ENCODE measurements around the gene SLC35A3. TPM values are rescaled to one million over a fixed set of nuclear protein-coding genes. Genes with fewer than 3 reads are reported as not detected.

Gene SLC35A3
- total RNA-seq, 1 experiment from 2014 or later = 21.6 TPM

DNA sequence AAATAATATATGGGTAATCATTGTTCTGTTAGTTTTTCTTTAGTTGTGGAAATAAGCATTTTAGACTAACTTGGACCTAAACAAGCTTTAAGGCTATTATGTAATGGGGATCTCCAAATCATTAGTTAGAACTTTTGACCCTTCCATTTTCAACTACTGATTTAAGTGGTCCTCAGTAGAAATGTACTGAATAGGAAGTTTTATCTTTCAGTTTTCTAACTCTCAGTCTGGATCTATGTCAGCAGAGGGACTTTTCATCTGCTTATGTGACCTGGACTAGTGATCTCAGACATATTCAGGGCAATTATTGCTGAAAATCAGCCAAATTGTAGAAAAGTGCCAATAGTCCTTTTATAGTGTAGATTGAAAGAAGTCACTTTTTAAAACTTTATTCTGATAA lies 106.9 kb downstream of the SLC35A3 start:
- ATAC-seq (no peak), DNase-seq (ENCODE audit: low read depth, low spot score) (no peak)
- peaks cover 8% of the 10 kb centered on the region; the same call in 1 of the 2 replicates for H3K79me2 ChIP-seq (ENCODE audit: insufficient read depth, low read length)
- no TSS peak for BruUV-seq (replicated peaks)
- no peak overlapping the region for H2AFZ ChIP-seq (ENCODE audit: low read depth, low read length, poor library complexity, severe bottlenecking)
- no peaks in the 10 kb centered on the region; the same call in 1 of the 2 replicates for H4K20me1 ChIP-seq (ENCODE audit: insufficient read depth)
- H3K4me2 ChIP-seq (ENCODE audit: low read length) = no peak overlapping the region
- no peak overlapping the region for H3K9ac ChIP-seq (ENCODE audit: low read length)
- RAD21 ChIA-PET (ENCODE audit: low non-redundant PET in 1 of 2, low total read pairs in 2 of 2, uncharacterized antibody in 2 of 2, unreplicated experiment in 2 of 2) = no interaction called here
- TF ChIP-seq EZH2 (IDR thresholded peaks at IDR 0.05) (no peak), ZBTB33 (IDR thresholded peaks at IDR 0.05; ENCODE audit: extremely low read depth, insufficient replicate concordance, low read length) (no peak), JUND (IDR thresholded peaks at IDR 0.05) (no peak), TCF7L2 (IDR thresholded peaks at IDR 0.05; ENCODE audit: borderline replicate concordance, extremely low read depth, insufficient read depth, insufficient read length) (no peak), SP1 (IDR thresholded peaks at IDR 0.05; ENCODE audit: low read depth) (no peak), SRF (IDR thresholded peaks at IDR 0.05; ENCODE audit: low read depth) (no peak), RAD21 (IDR thresholded peaks at IDR 0.05; ENCODE audit: low read depth) (no peak), ELF1 (IDR thresholded peaks at IDR 0.05; ENCODE audit: borderline replicate concordance, low read depth) (no peak), EGR1 (IDR thresholded peaks at IDR 0.05; ENCODE audit: low read depth) (no peak), ZFX (IDR thresholded peaks at IDR 0.05) (no peak)
- TF ChIP-seq, protein P1, sequence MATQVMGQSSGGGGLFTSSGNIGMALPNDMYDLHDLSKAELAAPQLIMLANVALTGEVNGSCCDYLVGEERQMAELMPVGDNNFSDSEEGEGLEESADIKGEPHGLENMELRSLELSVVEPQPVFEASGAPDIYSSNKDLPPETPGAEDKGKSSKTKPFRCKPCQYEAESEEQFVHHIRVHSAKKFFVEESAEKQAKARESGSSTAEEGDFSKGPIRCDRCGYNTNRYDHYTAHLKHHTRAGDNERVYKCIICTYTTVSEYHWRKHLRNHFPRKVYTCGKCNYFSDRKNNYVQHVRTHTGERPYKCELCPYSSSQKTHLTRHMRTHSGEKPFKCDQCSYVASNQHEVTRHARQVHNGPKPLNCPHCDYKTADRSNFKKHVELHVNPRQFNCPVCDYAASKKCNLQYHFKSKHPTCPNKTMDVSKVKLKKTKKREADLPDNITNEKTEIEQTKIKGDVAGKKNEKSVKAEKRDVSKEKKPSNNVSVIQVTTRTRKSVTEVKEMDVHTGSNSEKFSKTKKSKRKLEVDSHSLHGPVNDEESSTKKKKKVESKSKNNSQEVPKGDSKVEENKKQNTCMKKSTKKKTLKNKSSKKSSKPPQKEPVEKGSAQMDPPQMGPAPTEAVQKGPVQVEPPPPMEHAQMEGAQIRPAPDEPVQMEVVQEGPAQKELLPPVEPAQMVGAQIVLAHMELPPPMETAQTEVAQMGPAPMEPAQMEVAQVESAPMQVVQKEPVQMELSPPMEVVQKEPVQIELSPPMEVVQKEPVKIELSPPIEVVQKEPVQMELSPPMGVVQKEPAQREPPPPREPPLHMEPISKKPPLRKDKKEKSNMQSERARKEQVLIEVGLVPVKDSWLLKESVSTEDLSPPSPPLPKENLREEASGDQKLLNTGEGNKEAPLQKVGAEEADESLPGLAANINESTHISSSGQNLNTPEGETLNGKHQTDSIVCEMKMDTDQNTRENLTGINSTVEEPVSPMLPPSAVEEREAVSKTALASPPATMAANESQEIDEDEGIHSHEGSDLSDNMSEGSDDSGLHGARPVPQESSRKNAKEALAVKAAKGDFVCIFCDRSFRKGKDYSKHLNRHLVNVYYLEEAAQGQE (IDR thresholded peaks at IDR 0.05; ENCODE audit: low read depth) = no peak
- TF ChIP-seq, protein P2, sequence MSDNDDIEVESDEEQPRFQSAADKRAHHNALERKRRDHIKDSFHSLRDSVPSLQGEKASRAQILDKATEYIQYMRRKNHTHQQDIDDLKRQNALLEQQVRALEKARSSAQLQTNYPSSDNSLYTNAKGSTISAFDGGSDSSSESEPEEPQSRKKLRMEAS (IDR thresholded peaks at IDR 0.05) = no peak
- intact Hi-C loops (cut with micrococcal nuclease) = no loop called here
- no peaks in the 10 kb centered on the region for H3K9me2 ChIP-seq (ENCODE audit: insufficient read depth)
- POLR2A ChIA-PET = no interaction called here
- H3K4me1 ChIP-seq (ENCODE audit: control insufficient read depth in 1 of 2, insufficient read depth in 2 of 2, low read length in 2 of 2) = peaks cover 0 to 2% of the 10 kb centered on the region in 2 experiments; a peak in 1 of 4 replicates
- H3K9me3 ChIP-seq (ENCODE audit: control insufficient read depth in 1 of 2, insufficient read depth in 1 of 2, low read depth in 1 of 2, low read length in 2 of 2) = no peaks in the 10 kb centered on the region
- H3K4me3 ChIP-seq (replicated peaks in 1 of 2; ENCODE audit: low read depth in 1 of 2, low read length in 2 of 2) = no peak overlapping the region
- H3K36me3 ChIP-seq (ENCODE audit: control insufficient read depth in 1 of 2, insufficient read depth in 2 of 2, low read length in 2 of 2) = peaks cover 13 to 35% of the 10 kb centered on the region in 2 experiments; a peak in 3 of 4 replicates
- CTCF ChIA-PET = interaction anchor here (1.6 kb wide), 1 partner anchor 383 kb away, joined by 4 read pairs; no protein-coding TSS in a partner anchor
- H3K27me3 ChIP-seq (ENCODE audit: insufficient read depth, low read length) = no peaks in the 10 kb centered on the region
- no peak overlapping the region for H3K27ac ChIP-seq (ENCODE audit: low read depth, low read length)
